ENCODE results near the gene VRK3.

- TF ChIP-seq EZH2 (IDR thresholded peaks at IDR 0.05; ENCODE audit: borderline replicate concordance, low read depth, low read length, poor library complexity, severe bottlenecking), result no peak
- TF ChIP-seq CTCF (conservative IDR thresholded peaks at IDR 0.05; ENCODE audit: low read depth, low read length), result no peak
These were observed 73.2 kb downstream of the VRK3 start for GRCh38 chr19:49951806-49952478.

Data from A673 (cell line).